A673 (cell line): ENCODE results near the gene CARMIL3.

Experiments used
- EZH2 ChIP-seq: fragments of 200-600 bp; sonication (generic); IDR thresholded peaks from 2 replicates; pipeline ENCODE4 v1.6.1; 2017; ENCODE audit warnings: borderline replicate concordance, low read depth, mild to moderate bottlenecking, mixed read lengths, antibody characterized with exemption, low read length; ENCODE audit not compliant: poor library complexity, severe bottlenecking
- TF ChIP-seq, protein P1 (sequence below): fragments of 300-800, 200-600 bp; sonication (generic); conservative IDR thresholded peaks from 2 replicates; pipeline ENCODE4 v1.5.1; 2017; ENCODE audit warnings: low read depth, mild to moderate bottlenecking, antibody characterized with exemption, low read length, moderate library complexity, mixed read lengths

DNA sequence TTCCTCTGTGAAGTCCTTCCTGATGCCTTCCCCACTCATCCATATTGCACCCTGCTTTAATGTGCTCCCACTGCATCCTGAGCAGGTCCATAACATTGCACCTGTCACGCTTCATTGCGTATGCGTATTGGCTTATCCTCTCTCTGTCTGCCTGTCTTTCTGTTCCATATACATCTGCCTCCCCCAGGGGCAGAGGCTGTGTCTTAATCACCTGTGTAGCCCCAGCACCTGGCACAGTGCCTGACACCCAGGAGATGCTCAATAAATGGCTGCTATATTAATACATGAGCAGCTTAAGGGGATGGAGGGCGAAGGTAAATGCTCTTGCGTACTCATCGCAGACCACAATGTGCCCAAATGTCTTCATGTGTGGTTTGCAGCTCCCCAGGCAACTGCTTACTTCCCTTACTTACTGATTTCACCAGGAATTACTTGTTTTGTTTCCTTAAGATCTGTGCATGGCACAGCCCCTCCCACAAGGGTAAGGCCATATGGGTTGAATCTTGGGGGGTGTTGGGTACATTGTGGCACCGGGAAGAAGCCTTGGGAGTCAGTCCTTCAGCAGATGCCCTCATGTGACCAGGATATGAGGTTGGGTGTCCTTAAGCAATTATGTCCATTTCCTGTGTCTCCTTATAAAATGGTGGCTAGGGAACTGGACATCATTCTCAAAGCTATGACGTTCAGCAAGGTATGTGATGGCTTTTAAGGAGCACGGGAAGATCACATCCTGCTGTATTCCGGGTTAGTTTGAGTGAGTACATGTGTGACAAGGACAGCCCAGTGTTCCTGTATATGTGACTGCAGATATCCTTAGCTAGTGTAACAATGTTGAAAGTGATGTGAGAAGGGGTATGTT lies 18.7 kb downstream of the CARMIL3 start:
- TF ChIP-seq, protein P1, sequence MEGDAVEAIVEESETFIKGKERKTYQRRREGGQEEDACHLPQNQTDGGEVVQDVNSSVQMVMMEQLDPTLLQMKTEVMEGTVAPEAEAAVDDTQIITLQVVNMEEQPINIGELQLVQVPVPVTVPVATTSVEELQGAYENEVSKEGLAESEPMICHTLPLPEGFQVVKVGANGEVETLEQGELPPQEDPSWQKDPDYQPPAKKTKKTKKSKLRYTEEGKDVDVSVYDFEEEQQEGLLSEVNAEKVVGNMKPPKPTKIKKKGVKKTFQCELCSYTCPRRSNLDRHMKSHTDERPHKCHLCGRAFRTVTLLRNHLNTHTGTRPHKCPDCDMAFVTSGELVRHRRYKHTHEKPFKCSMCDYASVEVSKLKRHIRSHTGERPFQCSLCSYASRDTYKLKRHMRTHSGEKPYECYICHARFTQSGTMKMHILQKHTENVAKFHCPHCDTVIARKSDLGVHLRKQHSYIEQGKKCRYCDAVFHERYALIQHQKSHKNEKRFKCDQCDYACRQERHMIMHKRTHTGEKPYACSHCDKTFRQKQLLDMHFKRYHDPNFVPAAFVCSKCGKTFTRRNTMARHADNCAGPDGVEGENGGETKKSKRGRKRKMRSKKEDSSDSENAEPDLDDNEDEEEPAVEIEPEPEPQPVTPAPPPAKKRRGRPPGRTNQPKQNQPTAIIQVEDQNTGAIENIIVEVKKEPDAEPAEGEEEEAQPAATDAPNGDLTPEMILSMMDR, result no peak
- TF ChIP-seq EZH2, result no peak
